GM23338 (cell line): ENCODE data around the gene SH3TC1. TPM values are rescaled to one million over a fixed set of nuclear protein-coding genes. Genes with fewer than 3 reads are reported as not detected.

Source experiments
- ATAC-seq: fragments of 200-7000 bp; cut with Tn5 transposase; 3 replicates; pipeline ENCODE4 v1.9.1; 2020
- DNase-seq: peaks from one replicate; pipeline ENCODE4 v3.0.0-alpha.2; 2015; ENCODE audit warnings: low spot score
- H2AFZ ChIP-seq: fragments of 200-600 bp; sonication (generic); 2 replicates; pipeline ENCODE4 v1.8.0; 2016; ENCODE audit warnings: antibody characterized with exemption, mild to moderate bottlenecking, moderate library complexity
- H3F3A ChIP-seq: fragments of 200-600 bp; sonication (generic); replicated peaks from 2 replicates; pipeline ENCODE4 v1.8.0; 2017; ENCODE audit warnings: antibody characterized with exemption, mixed run types, low read depth
- H3K27ac ChIP-seq: fragments of 200-600 bp; sonication (generic); 2 replicates; pipeline ENCODE4 v1.6.1; 2016; ENCODE audit warnings: low read depth
- H3K27me3 ChIP-seq: fragments of 200-600 bp; sonication (generic); 2 replicates; pipeline ENCODE4 v1.8.0; 2016; ENCODE audit warnings: mild to moderate bottlenecking, mixed run types, moderate library complexity; ENCODE audit not compliant: insufficient read depth
- H3K36me3 ChIP-seq: fragments of 200-600 bp; sonication (generic); 2 replicates; pipeline ENCODE4 v1.8.0; 2016; ENCODE audit warnings: mild to moderate bottlenecking; ENCODE audit not compliant: insufficient read depth
- H3K4me1 ChIP-seq: fragments of 200-600 bp; sonication (generic); 2 replicates; pipeline ENCODE4 v1.8.0; 2016; ENCODE audit warnings: mild to moderate bottlenecking, moderate library complexity; ENCODE audit not compliant: insufficient read depth
- H3K4me2 ChIP-seq: fragments of 200-600 bp; sonication (generic); 2 replicates; pipeline ENCODE4 v1.7.1; 2017; ENCODE audit warnings: mixed run types
- H3K4me3 ChIP-seq: fragments of 200-600 bp; sonication (generic); 2 replicates; pipeline ENCODE4 v1.6.1; 2016; ENCODE audit warnings: mixed run types
- H3K79me2 ChIP-seq: fragments of 200-600 bp; sonication (generic); replicated peaks from 2 replicates; pipeline ENCODE4 v1.8.0; 2017; ENCODE audit warnings: mild to moderate bottlenecking; ENCODE audit not compliant: insufficient read depth
- H3K9me2 ChIP-seq: fragments of 200-600 bp; sonication (generic); 2 replicates; pipeline ENCODE4 v1.8.0; 2017; ENCODE audit not compliant: insufficient read depth
- H4K20me1 ChIP-seq: fragments of 200-600 bp; sonication (generic); replicated peaks from 2 replicates; pipeline ENCODE4 v1.8.0; 2017; ENCODE audit warnings: mild to moderate bottlenecking; ENCODE audit not compliant: insufficient read depth
- H3K27ac Mint-ChIP-seq: 2 replicates; pipeline ENCODE4 v1.8.0; 2020; ENCODE audit warnings: inconsistent platforms, mild to moderate bottlenecking, moderate library complexity, mixed read lengths
- H3K27me3 Mint-ChIP-seq: 3 replicates; pipeline ENCODE4 v1.8.0; 2022; ENCODE audit warnings: low read depth, mild to moderate bottlenecking, moderate library complexity, mixed read lengths, inconsistent platforms; ENCODE audit not compliant: insufficient read depth, poor library complexity
- H3K36me3 Mint-ChIP-seq: 3 replicates; pipeline ENCODE4 v1.8.0; 2021; ENCODE audit warnings: low read depth, mild to moderate bottlenecking, inconsistent platforms, moderate library complexity, mixed read lengths
- H3K4me1 Mint-ChIP-seq: 3 replicates; pipeline ENCODE4 v1.8.0; 2020; ENCODE audit warnings: mild to moderate bottlenecking, inconsistent platforms, mixed read lengths
- H3K4me3 Mint-ChIP-seq: 3 replicates; pipeline ENCODE4 v1.8.0; 2021; ENCODE audit warnings: moderate library complexity, mild to moderate bottlenecking, inconsistent platforms, mixed read lengths
- H3K9me3 Mint-ChIP-seq: 3 replicates; pipeline ENCODE4 v1.8.0; 2020; ENCODE audit warnings: moderate library complexity, mild to moderate bottlenecking, inconsistent platforms, mixed read lengths
- CREB1 ChIP-seq: fragments of 250-450 bp; sonication (Bioruptor Pico); IDR thresholded peaks from 2 replicates; pipeline ENCODE4 v1.5.0; 2020; ENCODE audit warnings: low read depth, mild to moderate bottlenecking, moderate library complexity
- CTCF ChIP-seq, 2 experiments: fragments of 200-600 bp in 1 of 2; sonication (generic) in 1 of 2; conservative IDR thresholded peaks; 2 replicates each; pipeline versions ENCODE4 v1.5.1 to v1.6.1; 2016 to 2017; ENCODE audit warnings: antibody characterized with exemption in 2 of 2, low read depth in 2 of 2, mild to moderate bottlenecking in 2 of 2, moderate library complexity in 1 of 2
- ETS1 ChIP-seq: IDR thresholded peaks from 2 replicates; pipeline ENCODE4 v1.6.1; 2016; ENCODE audit warnings: antibody characterized with exemption
- EZH2 ChIP-seq: fragments of 200-600 bp; sonication (generic); IDR thresholded peaks from one replicate; pipeline ENCODE4 v1.8.0; 2017; ENCODE audit warnings: antibody characterized with exemption, mild to moderate bottlenecking, low read depth; ENCODE audit not compliant: unreplicated experiment
- EZH2phosphoT487 ChIP-seq: fragments of 200-600 bp; sonication (generic); IDR thresholded peaks from one replicate; pipeline ENCODE4 v1.8.1; 2018; ENCODE audit warnings: antibody characterized with exemption; ENCODE audit not compliant: unreplicated experiment
- JUNB ChIP-seq: IDR thresholded peaks from one replicate; pipeline ENCODE4 v1.6.1; 2016; ENCODE audit warnings: antibody characterized with exemption; ENCODE audit not compliant: unreplicated experiment
- NANOG ChIP-seq: IDR thresholded peaks from 2 replicates; pipeline ENCODE4 v1.6.1; 2016; ENCODE audit warnings: antibody characterized with exemption, borderline replicate concordance
- POLR2AphosphoS5 ChIP-seq: IDR thresholded peaks from 2 replicates; pipeline ENCODE4 v1.6.1; 2016; ENCODE audit warnings: antibody characterized with exemption, low read depth
- REST ChIP-seq: IDR thresholded peaks from one replicate; pipeline ENCODE4 v1.6.1; 2018; ENCODE audit warnings: antibody characterized with exemption; ENCODE audit not compliant: unreplicated experiment
- STAT1 ChIP-seq: IDR thresholded peaks from one replicate; pipeline ENCODE4 v1.6.1; 2016; ENCODE audit warnings: antibody characterized with exemption; ENCODE audit not compliant: unreplicated experiment
- ZNF114 ChIP-seq: fragments of 250-450 bp; sonication (Bioruptor Pico); IDR thresholded peaks from 2 replicates; pipeline ENCODE4 v1.5.0; 2020; ENCODE audit warnings: mild to moderate bottlenecking, moderate library complexity
- ZNF331 ChIP-seq: fragments of 250-450 bp; sonication (Bioruptor Pico); IDR thresholded peaks from 2 replicates; pipeline ENCODE4 v1.5.0; 2020; ENCODE audit warnings: low read depth, mild to moderate bottlenecking, moderate library complexity
- ZNF462 ChIP-seq: fragments of 250-450 bp; sonication (Bioruptor Pico); IDR thresholded peaks from 2 replicates; pipeline ENCODE4 v1.5.0; 2020; ENCODE audit warnings: mild to moderate bottlenecking, moderate library complexity
- polyA plus RNA-seq: library from polyadenylated mRNA; unstranded; fragments of >200 nt; fragmentation: Nextera tagmentation; extraction: Ambion mirVana; gene quantifications from 2 replicates; pipeline ENCODE4 v1.2.1, GENCODE V29; 2016
- total RNA-seq: library from RNA; depleted of rRNA; stranded (reverse); fragments of >200 nt; shearing (Covaris generic); gene quantifications from 2 replicates; pipeline ENCODE4 v1.2.3, GENCODE V29; 2014

The SH3TC1 gene
- total and polyA plus RNA-seq, 2 experiments from 2014 or later = 0.07 TPM; not detected in 1

- Histone ChIP-seq H3K4me1 (no peaks in the 10 kb centered on the region), H3K9me2 (no peaks in the 10 kb centered on the region), H3K36me3 (no peaks in the 10 kb centered on the region), H3K27me3 (no peaks in the 10 kb centered on the region), H3K79me2 (no peaks in the 10 kb centered on the region), H4K20me1 (no peaks in the 10 kb centered on the region), H3K4me2 (no peak overlapping the region), H3K4me3 (no peak overlapping the region), H2AFZ (no peak overlapping the region), H3K27ac (no peak overlapping the region), H3F3A (no peaks in the 10 kb centered on the region)
- no peaks in the 10 kb centered on the region for H3K9me3 Mint-ChIP-seq
- no peak overlapping the region for H3K4me3 Mint-ChIP-seq
- H3K36me3 Mint-ChIP-seq = no peaks in the 10 kb centered on the region
- peaks cover 6% of the 10 kb centered on the region for H3K4me1 Mint-ChIP-seq
- ATAC-seq = no peak
- H3K27me3 Mint-ChIP-seq = peaks cover 7% of the 10 kb centered on the region
- TF ChIP-seq POLR2AphosphoS5 (no peak), REST (no peak), CTCF (conservative IDR thresholded peaks at IDR 0.05; ENCODE audit: low read depth in 2 of 2) (no peak), EZH2 (no peak), ZNF331 (CRISPR knock-in tag) (no peak), JUNB (no peak), ZNF462 (CRISPR knock-in tag) (no peak), CREB1 (CRISPR knock-in tag) (no peak), EZH2phosphoT487 (no peak), ETS1 (no peak), NANOG (no peak), STAT1 (no peak), ZNF114 (CRISPR knock-in tag) (no peak)
- H3K27ac Mint-ChIP-seq = no peak overlapping the region
- DNase-seq = no peak
Observed at GRCh38 chr4:8205749-8206611, 6.9 kb downstream of the SH3TC1 start.
